Measurements from ENCODE around the gene ABCC1.
"Not testable (repeated sequence)": the region's sequence is repeated elsewhere in the genome, so short reads cannot be mapped to it uniquely, and the experiment has no call there.

The ABCC1 gene

DNA sequence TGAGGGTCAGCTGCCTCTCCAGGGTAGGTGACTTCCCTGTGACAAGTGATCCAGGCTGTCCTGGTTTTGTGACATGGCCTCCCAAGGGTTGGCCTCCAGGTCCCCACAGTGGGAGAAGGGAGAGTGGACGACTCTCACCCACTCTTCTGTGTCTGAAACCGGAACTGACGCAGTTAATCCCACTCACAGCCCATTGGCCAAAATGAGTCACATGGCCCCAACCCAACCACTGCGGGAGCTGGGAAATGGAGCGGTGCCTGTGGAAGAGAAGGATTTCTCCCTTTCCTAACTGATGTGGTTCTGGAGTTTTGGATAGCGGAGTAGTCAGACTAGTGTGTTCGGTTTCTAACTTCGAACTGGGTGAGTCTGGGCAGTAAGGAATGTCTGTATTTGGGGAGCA, 194.5 kb downstream of the ABCC1 start:
- DNase-seq, result no peak

DNA sequence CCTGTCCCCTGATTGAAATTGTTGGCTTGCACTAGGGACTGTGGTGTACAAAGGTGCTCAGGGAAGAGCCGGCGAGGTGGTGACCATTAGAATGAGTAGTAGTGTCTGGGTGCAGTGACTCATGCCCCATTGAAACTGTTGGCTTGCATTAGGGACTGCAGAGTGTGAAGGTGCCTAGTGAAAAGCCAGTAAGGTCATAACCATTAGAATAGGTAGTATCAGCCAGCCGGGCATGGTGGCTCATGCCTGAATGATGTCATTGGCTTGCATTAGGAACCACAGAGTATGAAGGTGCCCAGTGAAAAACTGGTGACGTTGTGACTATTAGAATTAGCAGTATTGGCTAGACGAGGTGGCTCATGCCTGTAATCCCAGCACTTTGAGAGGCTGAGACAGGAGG, 195.0 kb downstream of the ABCC1 start:
- DNase-seq, result no peak

DNA sequence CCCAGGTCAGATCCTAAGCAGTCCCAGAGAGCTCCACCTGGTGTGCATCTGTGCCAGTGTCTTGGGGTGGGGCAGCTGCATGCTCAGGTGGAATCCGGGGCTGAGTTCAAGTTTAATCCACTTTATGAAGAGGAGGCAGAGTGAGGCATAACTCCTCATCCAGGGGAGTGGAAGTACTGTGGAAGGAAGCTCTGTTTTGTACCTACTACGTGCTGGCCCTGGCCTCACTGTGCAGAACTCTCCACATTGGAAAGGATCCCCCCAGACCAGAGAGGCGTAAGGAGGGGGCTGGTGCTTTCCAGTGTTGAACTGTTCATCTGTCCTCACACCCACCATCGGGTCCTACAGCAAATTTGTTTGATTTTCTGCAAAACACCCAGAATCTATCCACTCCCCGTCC, 195.9 kb downstream of the ABCC1 start:
- no peak for DNase-seq

DNA sequence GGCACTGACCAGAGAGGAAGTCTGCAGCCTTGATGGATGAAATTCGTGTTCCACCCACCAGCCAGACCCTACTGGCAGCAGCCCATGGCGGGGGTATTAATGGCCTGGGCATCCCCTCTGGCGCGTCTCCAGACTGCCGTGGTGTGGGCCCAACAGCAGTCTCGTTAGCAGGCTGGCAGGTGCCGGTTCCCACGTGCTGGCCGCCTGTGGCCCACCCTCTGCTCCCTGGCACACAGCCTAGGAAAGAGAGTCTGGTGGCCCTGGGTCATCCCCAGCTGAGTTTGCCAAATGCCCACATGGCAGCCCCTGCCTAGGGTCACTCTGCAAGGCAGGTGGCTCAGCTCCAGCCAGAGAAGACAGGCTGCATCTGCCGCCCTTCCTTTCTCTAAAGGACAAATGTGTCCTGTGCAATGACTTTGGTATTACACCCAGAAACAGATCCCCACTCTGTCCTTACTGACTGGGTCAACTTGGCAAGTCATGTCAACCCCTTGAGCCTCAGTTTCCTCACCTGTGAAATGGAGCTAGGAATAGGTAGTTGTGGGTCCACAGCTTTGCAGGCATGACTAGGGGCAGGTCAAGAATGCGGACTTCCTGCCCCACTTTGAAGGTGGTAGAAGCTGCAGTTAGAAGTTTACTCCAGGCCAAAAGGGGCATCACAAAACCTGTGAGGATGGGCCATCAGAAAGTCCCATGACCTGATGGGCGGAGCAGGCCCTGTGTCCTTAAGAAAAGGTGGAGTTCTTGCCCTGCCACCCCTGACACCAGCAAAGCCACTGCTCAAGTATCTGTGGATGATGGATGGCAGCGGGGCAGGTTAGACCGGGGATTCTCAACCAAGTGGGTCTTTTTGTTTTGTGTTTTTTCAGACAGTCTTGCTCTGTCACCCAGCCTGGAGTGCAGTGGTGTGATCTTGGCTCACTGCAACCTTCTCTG, 197.2 kb downstream of the ABCC1 start:
- no peak for DNase-seq

DNA sequence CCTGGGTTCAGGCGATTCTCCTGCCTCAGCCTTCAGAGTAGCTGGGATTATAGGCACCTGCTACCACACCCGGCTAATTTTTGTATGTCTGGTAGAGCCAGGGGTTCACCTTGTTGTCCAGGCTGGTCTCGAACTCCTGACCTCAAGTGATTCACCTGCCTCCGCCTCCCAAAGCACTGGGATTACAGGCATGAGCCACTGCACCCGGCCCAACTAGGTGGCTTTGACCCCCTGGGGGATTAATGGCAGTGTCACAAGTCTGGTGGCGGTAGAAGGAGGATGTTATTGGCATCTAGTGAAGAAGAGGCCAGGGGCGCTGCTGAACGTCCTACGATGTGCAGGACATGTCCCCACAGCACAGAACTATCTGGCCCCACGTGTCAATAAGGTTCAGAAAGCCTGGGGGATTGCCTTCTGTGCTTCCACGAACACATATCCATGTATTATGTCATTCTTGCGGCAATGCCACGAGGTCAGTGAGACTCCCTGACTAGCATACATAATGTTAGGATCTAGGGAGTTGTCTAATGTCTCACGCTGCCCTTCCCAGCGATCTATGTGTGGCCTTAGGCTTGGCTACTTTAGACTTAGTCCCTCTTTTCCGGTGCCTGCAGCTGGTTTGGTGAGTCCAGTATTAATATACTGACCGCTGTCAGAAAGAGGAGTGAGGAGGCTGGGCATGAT, 198.0 kb downstream of the ABCC1 start:
- no peak for DNase-seq

DNA sequence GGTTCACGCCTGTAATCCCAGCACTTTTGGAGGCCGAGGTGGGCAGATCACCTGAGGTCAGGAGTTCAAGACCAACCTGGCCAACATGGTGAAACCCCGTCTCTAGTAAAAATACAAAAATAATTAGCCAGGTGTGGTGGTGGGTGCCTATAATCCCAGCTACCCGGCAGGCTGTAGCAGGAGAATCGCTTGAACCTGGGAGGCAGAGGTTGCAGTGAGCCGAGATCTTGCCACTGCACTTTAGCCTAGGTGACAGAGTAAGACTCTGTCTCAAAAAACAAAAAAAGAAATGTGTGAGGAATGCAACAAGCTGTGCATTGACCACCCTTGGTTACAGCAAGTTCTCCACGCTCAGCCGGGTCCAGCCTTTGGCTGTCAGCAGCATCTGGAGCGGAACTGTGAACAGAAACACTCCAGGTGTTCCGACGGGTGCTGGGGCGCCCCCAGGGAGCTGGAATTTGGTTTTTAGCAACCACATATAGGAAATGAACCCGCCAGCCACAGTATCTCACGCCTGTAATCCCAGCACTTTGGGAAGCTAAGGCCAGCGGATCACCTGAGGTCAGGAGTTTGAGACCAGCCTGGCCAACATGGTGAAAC, 198.7 kb downstream of the ABCC1 start:
- not testable (repeated sequence) for DNase-seq

DNA sequence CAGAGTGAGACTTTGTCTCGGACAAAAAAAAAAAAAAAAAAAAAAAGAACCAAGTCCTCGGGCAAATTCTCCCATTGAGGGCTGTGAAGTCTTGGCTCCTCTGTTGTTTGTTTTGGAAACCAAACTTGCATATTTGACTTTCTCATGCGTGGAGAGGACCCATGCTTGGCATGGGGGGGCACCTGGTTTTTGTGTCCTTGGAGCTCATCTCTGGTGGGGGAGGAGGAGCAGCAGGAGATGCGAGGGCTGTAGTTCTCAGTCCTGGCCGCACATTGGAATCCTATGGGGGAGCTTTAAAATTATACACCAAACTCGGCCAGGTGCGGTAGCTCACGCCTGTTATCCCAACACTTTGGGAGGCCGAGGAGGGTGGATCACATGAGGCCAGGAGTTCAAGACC, 199.3 kb downstream of the ABCC1 start:
- no peak for DNase-seq

DNA sequence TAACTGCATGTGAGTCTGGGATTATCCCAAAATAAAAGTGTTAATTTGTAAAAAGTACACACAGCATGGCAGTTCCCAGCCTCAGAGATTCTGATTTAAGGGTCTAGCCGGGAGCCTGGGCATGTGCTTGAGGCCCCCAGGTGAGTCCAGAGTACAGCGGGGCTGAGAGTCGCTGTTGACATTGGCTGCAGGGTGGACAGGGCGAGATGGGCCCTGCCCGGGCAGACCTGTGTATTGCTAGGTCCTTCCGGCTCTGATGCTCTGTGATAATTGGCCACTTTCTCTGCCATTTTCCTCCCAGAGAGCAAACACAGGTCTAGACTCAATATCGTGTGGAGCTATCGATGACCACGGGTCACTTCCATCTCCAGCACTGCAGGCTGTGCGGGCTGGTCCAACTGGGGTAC, 200.3 kb downstream of the ABCC1 start:
- DNase-seq, result no peak

DNA sequence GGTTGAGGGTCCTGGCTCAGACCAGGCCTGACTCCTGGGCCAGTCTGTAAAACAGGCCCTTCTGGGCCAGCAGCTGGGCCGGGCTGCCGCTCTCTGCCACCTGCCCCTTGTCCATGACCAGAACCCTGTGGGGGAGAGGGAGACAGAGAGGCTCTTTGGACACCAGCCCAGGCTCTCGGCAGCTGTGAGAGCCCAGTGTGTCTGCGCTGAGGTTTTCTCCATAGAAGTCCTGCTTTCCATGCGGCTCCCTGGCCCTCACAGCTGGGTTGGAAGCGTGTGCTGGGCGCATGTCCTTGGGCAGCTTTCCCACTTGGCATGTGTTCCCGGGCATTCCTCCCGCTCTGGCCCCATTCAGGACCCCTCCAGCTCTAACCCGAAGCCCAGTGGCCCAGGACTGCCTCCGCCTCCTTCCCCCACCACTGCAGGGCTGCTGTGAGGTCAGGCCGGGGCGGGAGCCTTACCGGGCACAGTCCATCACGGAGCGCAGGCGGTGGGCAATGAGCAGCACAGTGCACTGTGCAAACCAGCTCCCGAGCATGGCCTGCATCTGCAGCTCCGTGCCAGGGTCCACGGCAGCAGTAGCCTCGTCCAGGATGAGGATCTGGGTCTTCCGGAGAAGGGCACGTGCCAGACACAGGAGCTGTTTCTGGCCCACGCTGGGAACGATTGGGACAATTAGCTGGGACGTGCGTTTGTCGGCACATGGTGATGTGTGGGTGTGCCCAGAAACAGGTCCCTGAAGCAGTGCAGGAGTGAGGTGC, 200.9 kb downstream of the ABCC1 start:
- no peak for DNase-seq

DNA sequence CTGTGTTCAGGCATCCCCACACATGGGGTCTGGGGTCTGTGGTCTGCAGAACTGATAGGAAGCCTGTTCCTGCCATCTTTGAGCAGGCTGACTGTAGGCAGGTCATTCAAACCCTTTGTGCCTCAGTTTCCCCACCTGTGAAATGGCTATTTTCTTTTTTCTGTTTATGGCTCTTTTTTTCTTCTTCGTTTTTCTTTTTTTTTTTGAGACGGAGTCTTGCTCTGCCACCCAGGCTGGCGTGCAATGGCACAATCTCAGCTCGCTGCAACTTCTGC, 201.4 kb downstream of the ABCC1 start:
- DNase-seq, result no peak

DNA sequence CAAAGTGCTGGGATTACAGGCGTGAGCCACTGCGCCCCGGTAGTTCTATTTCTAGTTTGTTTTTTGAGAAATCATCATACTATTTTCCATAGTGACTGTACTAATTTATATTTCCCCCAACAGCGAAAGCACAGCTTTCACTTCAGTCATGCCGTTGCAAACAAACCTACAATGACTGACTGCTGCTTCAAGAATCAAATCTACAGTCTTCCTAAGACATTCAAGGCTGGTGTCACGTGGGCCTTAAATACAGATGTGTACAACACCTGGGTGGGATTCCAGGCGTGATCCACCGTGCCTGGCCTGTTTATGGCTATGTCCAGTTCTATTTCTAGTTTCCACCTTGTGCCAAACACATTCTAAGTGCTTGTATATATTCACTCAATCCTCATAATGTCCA, 201.9 kb downstream of the ABCC1 start:
- no peak for DNase-seq

DNA sequence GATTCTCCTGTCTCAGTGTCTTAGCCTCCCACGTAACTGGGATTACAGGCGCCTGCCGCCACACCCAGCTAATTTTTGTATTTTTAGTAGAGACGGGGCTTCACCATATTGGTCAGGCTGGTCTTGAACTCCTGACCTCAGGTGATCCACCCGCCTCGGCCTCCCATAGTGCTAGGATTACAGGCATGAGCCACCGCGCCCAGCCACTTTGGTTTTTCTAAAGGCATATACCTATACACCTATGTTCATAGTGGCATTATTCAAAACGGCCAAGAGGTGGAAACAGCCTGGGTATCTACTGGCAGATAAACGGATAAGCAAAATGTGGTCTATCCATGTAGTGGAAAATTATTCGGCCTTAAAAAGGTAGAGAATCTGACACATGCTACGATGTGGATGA, 203.6 kb downstream of the ABCC1 start:
- not testable (repeated sequence) for DNase-seq

DNA sequence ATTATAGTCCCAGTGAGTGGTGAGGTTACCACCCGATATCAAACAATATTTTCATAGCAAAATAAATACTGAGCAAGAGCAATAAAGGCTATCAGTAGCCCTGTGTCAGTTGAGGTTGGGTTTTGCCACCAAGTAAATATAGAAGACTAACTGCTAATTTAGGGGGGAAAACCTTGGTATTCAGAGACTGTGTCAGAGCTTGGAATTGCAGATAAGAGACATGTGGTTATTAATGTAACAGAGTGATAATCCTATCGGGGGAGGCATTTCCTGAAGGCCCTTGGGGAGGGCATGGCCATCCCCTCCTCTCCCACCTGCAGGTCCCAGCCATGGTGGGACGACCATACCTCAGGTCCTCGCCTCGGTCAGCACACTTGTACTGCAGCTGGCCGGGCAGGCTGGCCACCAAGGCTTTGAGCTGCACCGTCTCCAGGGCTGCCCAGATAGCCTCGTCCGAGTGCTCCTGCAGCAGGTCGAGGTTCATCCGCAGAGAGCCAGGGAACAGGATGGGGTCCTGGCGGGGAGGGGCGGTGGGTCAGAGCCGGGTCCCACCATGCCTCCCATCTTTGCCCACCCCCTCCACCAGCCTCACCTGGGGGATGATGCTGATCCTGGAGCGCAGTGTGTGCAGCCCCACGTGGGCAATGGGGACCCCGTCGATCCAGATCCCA, 205.0 kb downstream of the ABCC1 start:
- DNase-seq, result no peak

DNA sequence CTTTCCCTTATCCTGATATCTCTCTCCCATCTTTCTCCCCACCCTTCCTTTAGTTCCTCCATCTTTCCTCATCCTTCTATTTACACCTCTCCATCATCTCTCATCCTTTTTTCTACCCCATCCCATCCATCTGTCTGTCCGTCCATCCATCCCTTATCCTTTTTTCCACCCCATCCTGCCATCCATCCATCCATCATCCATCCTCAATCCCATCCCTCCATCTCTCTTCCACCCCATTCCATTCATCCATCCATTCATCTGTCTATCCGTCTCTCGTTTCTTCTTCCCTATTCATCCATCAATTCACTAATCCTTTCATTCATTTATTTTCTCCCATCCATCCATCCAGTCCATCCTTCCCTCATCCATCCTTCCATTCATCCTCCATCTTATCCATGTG, 205.8 kb downstream of the ABCC1 start:
- no peak for DNase-seq

DNA sequence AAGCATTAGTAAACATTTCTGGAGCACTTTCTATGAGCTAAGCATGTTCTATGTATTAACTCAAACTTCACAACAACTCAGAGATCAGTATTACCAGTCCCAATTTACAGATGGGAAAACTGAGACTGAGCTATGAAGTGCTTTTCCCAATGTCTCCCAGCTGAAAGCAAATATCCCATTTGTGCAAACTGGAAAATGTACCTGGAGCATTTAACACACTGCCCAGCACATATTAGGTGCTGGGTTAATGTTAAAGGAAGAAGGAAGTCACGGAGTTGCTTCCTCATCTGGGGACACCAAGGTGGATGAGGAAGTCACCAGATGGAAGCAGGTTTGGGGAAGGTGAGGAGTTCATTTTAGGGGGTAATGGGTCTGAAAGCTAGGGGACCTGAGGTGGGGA, 207.8 kb downstream of the ABCC1 start:
- DNase-seq, result no peak

DNA sequence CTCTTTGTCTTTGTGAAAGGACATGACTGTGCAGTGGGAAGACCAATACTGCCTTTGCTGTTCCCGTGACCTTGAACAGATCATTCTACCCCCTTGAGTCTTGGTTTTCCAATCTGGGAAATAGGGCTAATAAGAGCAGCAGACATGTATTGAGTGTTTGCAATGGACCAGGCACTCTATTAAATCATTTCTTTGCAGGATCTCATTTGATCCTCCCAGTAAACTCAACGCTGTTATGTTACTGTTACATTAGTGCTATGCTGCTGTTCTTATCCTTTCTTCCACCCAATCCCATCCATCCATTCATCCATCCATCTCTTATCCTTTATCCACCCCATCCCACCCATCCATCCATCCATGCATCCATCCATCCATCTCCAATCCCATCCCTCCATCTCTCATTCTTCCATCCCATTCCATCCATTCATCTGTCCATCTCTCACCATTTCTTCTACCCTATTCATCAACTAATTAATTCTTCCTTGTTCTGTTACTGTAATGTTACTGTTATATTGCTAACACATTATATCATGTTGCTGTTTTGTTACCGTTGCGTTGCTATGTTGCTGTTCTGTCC, 208.8 kb downstream of the ABCC1 start:
- DNase-seq, result no peak

DNA sequence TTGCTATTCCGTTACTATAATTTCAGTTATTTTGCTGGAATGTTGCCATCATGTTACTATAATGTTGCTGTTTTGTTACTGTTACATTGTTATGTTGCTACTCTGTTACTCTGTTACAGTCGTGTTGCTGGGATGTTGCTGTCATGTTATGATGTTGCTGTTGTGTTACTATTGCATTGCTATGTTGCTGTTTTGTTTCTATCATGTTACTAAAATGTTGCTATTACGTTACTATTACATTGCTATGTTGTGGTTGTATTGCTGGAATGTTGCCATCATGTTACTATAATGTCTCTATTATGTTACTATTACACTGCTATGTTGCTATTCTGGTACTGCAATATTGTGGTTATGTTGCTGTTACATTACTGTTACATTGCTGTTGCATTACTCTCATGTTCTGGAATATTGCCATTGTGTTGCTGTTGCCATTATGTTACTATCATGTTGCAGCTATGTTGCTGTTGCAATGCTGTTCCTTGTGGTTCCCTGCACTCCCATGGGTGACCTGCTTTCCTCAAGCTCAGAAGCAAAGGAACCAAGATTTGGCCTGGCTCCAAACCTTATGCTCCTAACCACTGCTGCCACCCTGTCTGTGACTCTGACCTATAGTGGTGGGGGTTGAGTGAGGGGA, 209.4 kb downstream of the ABCC1 start:
- DNase-seq, result no peak

DNA sequence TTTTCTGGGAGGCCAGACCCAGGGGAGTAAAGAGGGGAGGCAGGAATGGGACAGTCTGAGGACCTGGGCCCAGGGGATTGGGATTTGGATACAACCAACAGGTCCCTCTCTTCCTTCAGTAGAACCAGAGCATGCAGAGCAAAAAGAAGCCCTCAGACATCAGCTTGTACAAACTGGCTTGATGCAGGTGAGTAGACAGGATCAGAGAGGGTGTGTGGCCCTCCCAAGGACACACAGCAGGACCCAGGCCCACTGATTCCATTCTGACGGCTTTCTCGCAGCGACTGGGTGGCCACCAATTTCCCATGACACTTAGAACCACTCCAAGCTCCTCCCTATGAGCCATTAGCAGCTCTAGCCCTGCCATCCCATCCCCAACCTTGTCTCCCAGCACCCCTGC, 210.2 kb downstream of the ABCC1 start:
- DNase-seq, result no peak

DNA sequence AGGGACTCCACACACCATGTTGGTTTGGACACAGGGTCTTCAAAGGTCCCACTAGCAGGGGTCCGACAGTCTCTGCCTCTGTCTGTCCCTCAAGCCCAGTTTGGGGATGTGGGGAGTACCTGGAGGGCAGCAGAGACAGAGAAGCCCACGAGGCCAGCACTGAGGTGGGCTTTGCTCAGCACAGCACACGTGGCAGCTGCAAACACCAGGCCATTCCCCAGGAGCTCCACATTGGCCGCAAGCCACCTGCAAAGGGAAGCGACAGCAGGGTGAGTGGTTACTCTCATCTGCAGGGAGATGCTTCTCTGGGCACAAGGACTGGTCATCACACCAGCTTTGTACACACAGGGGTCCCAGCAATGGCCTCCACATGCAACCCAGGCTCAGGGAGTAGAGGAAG, 211.9 kb downstream of the ABCC1 start:
- DNase-seq, result no peak

DNA sequence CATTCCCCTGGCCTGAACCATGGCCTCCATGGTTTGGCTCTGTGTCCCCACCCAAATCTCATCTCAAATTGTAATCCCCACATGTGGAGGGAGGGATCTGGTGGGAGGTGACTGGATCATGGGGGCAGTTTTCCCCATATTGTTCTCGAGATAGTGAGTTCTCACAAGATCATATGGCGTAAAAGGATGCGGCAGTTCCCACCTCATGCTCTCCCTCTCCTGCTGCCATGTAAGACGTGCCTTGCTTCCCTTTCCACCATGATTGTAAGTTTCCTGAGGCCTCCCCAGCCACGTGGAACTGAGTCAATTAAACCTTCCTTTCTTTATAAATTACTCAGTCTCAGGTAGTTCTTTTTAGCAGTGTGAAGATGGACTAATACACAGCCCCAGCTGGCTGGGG, 212.4 kb downstream of the ABCC1 start:
- not testable (repeated sequence) for DNase-seq

DNA sequence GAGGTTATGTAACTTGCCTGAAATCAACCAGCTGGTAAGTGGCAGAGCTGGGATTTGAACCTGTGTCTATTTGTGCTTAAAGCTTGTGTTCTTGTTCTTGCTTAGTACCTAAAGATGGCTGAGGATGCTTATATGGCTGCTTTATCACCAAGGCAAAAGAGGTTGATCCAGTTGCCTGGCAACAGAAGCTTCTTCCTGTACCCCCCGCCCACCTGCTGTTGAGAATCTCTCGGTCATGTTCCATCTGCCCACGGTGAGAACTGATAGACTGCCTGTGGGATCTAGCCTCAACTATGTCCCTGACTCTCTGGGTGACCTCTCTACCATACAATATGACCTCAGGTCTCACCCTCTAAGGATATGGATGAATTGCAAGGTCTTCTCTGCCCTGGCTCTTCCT, 213.2 kb downstream of the ABCC1 start:
- DNase-seq, result no peak

DNA sequence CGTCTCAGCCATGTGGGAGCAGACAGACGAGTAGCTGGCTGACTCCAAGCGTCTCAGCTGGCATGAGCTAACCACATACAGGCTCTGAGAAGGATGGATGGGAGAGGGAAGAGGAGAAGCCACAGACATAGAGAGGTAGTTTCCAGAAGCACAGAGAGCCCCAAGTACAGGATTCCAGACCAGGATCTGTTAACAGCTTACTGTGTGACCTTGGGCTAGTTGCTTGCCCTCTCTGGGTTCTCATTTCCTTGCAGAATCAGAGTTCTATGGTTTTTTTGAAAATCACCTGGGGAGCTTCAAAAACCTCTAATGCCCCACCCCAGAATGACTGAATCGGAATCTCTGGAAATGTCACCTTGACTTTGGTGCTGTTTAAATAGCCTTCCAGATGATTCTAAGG, 213.7 kb downstream of the ABCC1 start:
- no peak for DNase-seq
